HG02610 (cell line): ENCODE results near the gene IL23R.

Experiments used
- ATAC-seq: cut with Tn5 transposase; IDR thresholded peaks from one replicate; pipeline ENCODE4 v1.9.1; 2021; ENCODE audit warnings: mild to moderate bottlenecking, moderate library complexity; ENCODE audit not compliant: unreplicated experiment

IL23R gene

GRCh38 chr1:67148516-67149178, 17.6 kb upstream of the IL23R start:
- no peak for ATAC-seq

- ATAC-seq, result peak; percentile 94
Measured at GRCh38 chr1:67149179-67149770, 17.0 kb upstream of the IL23R start.

- no peak for ATAC-seq
Measured at GRCh38 chr1:67150931-67151330, 15.3 kb upstream of the IL23R start.

GRCh38 chr1:67158401-67158800, 7.9 kb upstream of the IL23R start:
- no peak for ATAC-seq

- ATAC-seq, result no peak
Measured at GRCh38 chr1:67159233-67159632, 7.0 kb upstream of the IL23R start.

- ATAC-seq, result peak; percentile 73
Measured at GRCh38 chr1:67162954-67163353, 3.3 kb upstream of the IL23R start.

- no peak for ATAC-seq
Measured at GRCh38 chr1:67165468-67166041, 699 bp upstream of the IL23R start.

- ATAC-seq, result no peak
Measured at GRCh38 chr1:67169496-67169895, 3.2 kb downstream of the IL23R start.

- no peak for ATAC-seq
Measured at GRCh38 chr1:67169932-67170331, 3.7 kb downstream of the IL23R start.

- ATAC-seq, result peak; percentile 1
Measured at GRCh38 chr1:67170751-67171573, 4.7 kb downstream of the IL23R start.

GRCh38 chr1:67171574-67171955, 5.3 kb downstream of the IL23R start:
- ATAC-seq, result peak; percentile 20

- peak; percentile 70 for ATAC-seq
Measured at GRCh38 chr1:67171978-67172377, 5.7 kb downstream of the IL23R start.

GRCh38 chr1:67173988-67174387, 7.7 kb downstream of the IL23R start:
- ATAC-seq, result no peak

GRCh38 chr1:67174716-67175284, 8.5 kb downstream of the IL23R start:
- peak; percentile 47 for ATAC-seq

- ATAC-seq, result no peak
Measured at GRCh38 chr1:67175530-67176087, 9.4 kb downstream of the IL23R start.

- ATAC-seq, result peak; percentile 46
Measured at GRCh38 chr1:67184838-67185421, 18.7 kb downstream of the IL23R start.

GRCh38 chr1:67188137-67188536, 21.9 kb downstream of the IL23R start:
- ATAC-seq, result no peak

GRCh38 chr1:67189953-67190352, 23.7 kb downstream of the IL23R start:
- ATAC-seq, result peak; percentile 36

GRCh38 chr1:67190410-67190809, 24.2 kb downstream of the IL23R start:
- ATAC-seq, result no peak

GRCh38 chr1:67190942-67191341, 24.7 kb downstream of the IL23R start:
- ATAC-seq, result no peak
